Right ventricle myocardium superior (tissue), 1 donor: ENCODE measurements around the gene INSIG2. TPM values are rescaled to one million over a fixed set of nuclear protein-coding genes. Genes with fewer than 3 reads are reported as not detected.
"Not testable (repeated sequence)": the region's sequence is repeated elsewhere in the genome, so short reads cannot be mapped to it uniquely, and the experiment has no call there.

Experiments
- ATAC-seq: fragments of 200-7000 bp; cut with Tn5 transposase; one replicate; pipeline ENCODE4 v1.9.1; 2020; ENCODE audit warnings: mild to moderate bottlenecking; ENCODE audit not compliant: poor library complexity
- DNase-seq: peaks from one replicate; pipeline ENCODE4 v3.0.0-alpha.2; 2020
- intact Hi-C: fragments of 100-400 bp; cut with DNase I; formaldehyde crosslinking; loops from one replicate; pipeline ENCODE4 v1.11.2; 2022
- total RNA-seq: library from RNA; stranded (reverse); fragmentation: NEBNext Ultra II Directional; extraction: Animal tissue kit (Norgen Biotek cat#: 25700); gene quantifications from one replicate; pipeline ENCODE4 v1.2.1, GENCODE V29; 2021
- donor health status: DM: no; HTN: yes; CAD: no; lungs with severe emphysema.

The INSIG2 gene
- total RNA-seq, 1 donor from 2014 or later, result 16.2 TPM

- intact Hi-C loops, result no loop called here
- ATAC-seq (no peak), DNase-seq (no peak)
These were observed 3.4 kb downstream of the INSIG2 start for GRCh38 chr2:118091631-118092030.

DNA sequence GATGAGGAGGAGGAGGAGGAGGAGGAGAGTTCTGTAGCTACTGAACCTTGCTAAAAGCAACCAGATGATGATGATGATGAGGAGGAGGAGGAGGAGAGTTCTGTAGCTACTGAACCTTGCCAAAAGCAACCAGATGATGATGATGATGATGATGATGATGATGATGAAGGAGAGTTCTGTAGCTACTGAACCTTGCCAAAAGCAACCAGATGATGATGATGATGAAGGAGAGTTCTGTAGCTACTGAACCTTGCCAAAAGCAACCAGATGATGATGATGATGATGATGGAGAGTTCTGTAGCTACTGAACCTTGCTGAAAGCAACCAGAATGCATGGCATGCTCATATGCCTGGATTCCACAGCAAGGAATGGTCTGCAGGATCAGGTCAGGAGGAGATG lies 5.8 kb downstream of the INSIG2 start:
- intact Hi-C loops, ATAC-seq, DNase-seq: not testable (repeated sequence)

DNA sequence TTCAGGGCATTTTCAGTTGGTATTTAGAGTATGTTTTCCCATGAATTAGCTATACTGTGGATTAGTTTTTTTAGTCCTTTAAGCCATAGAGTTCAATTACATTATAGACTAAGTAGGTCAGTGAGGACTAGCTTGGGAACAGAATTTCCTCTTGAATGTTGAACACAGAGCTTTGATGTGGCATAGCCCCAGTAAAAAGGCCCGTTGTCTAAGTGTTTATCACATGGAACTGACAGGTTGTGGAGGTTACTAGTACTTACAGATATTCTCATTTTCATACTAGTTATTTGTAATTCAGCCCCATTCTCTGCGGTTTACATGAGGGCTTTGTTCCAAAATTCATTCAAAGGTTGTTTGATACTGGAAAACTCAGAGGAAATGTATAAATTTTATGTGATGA lies 6.2 kb downstream of the INSIG2 start:
- ATAC-seq, result no peak
- no peak for DNase-seq
- intact Hi-C loops, result no loop called here

DNA sequence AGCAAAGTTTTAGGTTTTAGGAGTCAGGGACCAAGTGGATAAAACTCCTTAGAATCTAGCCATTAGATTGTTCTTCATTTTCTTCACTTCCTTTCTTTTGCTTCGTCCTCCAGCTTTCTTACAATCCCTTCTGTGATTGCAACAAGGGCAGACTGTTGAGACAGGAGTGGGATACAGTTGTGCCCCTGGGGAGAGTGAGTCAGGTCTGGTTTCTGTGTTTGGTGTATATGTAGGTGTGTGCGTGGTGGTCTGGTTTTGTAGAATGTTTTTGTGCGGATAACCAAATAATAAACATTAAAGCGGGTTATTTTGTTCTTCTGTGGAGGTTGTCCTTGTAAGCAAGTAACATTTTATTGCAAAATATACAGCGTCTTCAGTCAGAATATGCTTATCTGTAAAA lies 7.3 kb downstream of the INSIG2 start:
- no peak for ATAC-seq
- intact Hi-C loops, result no loop called here
- no peak for DNase-seq

GRCh38 chr2:118097657-118098056 lies 9.4 kb downstream of the INSIG2 start:
- ATAC-seq, result no peak
- intact Hi-C loops, result no loop called here
- DNase-seq, result no peak

GRCh38 chr2:118098307-118099030 lies 10.2 kb downstream of the INSIG2 start:
- ATAC-seq (no peak), DNase-seq (no peak)
- intact Hi-C loops, result no loop called here

- intact Hi-C loops, result no loop called here
- DNase-seq (no peak), ATAC-seq (no peak)
These were observed 14.3 kb downstream of the INSIG2 start for GRCh38 chr2:118102433-118103082.

- DNase-seq (no peak), ATAC-seq (no peak)
- intact Hi-C loops, result no loop called here
These were observed 16.0 kb downstream of the INSIG2 start for GRCh38 chr2:118103951-118104940.

DNA sequence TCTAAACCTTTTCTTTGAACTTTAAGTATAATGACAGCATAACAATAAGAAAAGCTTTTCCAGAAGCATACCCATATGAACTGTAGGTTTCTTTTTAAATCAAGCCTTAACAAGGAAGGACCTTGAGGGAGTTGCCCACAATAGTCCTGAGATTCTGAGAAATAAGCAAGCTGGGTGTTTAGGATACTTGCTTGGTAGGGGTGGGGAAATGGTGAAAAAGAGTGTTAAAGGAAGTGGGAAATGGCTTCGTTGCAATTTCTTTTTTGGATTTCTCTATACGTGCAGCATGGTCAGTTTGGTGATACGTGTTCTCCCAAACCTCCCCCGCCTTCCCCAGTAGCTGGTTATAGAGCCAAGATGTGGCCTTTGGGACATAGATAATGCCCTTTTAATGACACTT lies 17.2 kb downstream of the INSIG2 start:
- DNase-seq (no peak), ATAC-seq (no peak)
- intact Hi-C loops, result no loop called here

DNA sequence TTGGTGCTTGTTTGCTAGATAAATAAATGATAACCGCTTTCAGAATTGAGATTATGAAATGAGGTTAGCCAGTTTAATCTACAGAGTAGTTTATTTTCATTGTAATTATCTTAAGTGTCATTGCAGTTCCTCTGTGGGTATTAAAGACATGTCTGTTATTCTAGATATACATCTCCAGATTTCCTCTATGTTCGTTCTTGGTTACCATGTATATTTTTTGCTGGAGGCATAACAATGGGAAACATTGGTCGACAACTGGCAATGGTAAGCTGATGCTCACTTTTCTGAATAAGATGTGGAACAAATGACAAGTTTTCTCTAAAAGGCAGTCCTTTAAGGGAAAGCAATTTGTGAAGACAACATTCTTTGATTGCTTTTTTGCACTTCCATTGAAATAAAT lies 18.7 kb downstream of the INSIG2 start:
- DNase-seq (no peak), ATAC-seq (no peak)
- intact Hi-C loops, result no loop called here

GRCh38 chr2:118110310-118110709 lies 22.0 kb downstream of the INSIG2 start:
- no peak for DNase-seq
- intact Hi-C loops, result no loop called here
- no peak for ATAC-seq

DNA sequence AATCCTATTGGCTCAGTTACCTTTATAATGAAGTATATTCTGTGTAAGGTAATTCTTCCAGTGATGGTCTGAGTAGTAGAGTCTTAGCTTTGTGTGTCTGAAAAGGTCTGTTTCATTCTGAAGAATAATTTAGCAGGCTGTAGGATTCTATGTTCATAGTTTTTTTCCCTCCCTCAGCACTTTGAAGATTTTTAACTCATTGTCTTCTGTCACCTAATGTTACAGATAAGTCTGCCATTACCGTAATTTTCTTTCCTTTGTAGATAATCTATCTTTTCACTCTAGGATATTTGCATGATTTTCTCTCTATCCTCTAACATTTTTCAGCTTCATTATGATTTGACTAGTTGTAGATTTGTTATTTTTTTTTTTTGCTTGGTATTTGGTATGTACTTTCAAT lies 22.7 kb downstream of the INSIG2 start:
- intact Hi-C loops, result no loop called here
- DNase-seq, result no peak
- ATAC-seq, result no peak

DNA sequence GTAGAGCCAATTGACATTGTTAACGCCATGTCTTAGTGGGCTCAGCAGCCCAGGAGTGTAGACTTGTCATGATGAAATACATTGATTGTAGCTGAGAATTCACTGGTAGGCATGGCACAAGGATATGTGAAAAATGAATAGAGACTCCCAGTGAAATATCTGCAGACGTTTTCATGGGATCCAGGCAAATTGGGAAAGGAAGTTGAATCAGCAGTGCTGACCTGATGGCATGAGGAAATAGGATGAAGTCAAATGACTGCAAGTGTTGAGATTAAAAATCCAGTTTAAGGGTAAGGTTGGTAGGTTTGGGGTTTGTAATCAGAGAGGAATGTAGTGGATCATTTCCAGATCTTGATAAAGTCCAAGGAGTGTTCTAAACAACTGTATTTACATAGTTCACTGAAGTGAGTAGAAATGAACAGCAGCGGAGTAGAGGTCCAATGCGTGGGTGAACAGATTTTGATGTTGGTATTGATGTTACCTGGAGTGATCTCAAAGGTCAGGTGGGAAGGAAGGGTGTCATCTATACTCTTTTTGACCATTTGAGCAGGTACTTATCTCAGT lies 24.6 kb downstream of the INSIG2 start:
- no peak for DNase-seq
- ATAC-seq, result no peak
- intact Hi-C loops, result no loop called here

DNA sequence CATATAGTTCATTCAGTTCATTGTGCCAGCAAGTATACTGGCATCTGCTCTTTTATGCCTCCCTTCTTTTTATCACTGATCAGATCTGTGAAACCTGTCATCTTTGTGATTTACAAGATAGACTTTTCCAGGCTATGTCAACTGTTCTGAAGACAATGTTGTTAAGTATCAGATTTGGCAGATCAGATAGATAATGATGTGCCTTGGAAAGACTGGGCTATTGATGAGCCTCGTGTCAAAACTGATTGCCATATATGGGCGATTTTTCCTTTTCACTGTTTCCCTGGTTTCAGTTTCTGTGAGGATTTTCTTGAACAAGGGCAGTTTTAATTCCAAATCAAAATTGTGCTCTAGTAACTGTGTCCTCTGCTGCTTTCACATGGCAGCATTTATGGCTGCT lies 26.6 kb downstream of the INSIG2 start:
- no peak for DNase-seq
- ATAC-seq, result no peak
- intact Hi-C loops, result no loop called here

DNA sequence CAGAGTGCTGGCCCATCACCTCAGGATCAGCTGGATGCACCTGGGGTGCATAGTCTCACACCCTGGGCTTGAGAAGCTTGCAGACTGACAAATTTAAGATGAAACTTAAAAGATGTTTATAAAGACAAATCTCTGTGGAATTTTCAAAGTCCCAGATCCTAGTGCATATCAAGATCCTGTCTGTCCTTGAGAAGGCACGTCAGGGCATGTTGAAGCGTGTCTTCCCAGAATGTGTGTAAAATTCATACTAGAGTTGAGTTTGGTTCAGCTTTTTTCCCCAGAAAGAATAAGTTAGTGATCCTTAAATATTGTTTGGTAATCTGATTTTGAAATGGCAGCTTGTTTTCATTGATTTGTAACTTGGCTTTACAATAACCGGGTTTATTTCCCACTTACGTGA lies 27.5 kb downstream of the INSIG2 start:
- ATAC-seq, result no peak
- no peak for DNase-seq

DNA sequence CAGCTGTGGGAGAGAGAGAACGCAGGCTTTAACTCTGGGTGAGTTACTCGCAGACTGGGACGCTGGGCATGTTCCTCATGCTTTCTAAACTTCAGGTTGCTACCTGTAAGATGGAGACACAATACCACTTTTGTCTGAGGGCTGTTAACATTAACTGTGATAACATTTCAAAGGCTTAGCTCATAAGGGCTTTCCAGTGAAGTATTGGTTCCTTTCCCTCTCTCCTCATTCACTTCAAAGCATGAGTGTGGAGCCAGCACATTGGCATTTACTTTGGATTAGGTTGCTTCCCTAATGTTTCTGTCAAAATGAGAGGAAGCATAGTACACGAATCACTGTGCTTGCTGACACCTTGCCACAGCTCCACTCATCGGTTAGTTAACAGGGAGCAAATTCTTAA lies 30.2 kb downstream of the INSIG2 start:
- ATAC-seq (no peak), DNase-seq (no peak)
- intact Hi-C loops, result no loop called here

More for the DNA sequence above, 27.5 kb downstream of the INSIG2 start:
- intact Hi-C loops, result no loop called here

GRCh38 chr2:118119158-118119727 lies 31.0 kb downstream of the INSIG2 start:
- ATAC-seq (no peak), DNase-seq (no peak)
- intact Hi-C loops, result no loop called here

GRCh38 chr2:118119761-118120400 lies 31.6 kb downstream of the INSIG2 start:
- ATAC-seq (no peak), DNase-seq (no peak)
- intact Hi-C loops, result no loop called here
